KMS-11 (cell line): ENCODE results near the gene PRPS1.

ENCODE experiments used
- H2AFZ ChIP-seq: fragments of 200-600 bp; sonication (generic); 2 replicates; pipeline ENCODE4 v1.6.1; 2016; ENCODE audit warnings: antibody characterized with exemption, mixed run types, low read depth
- H3K27ac ChIP-seq: fragments of 200-600 bp; sonication (generic); 2 replicates; pipeline ENCODE4 v1.6.1; 2016; ENCODE audit warnings: mild to moderate bottlenecking, mixed run types
- H3K27me3 ChIP-seq: fragments of 200-600 bp; sonication (generic); 2 replicates; pipeline ENCODE4 v1.6.1; 2017; ENCODE audit warnings: mild to moderate bottlenecking, low read depth, mixed run types, moderate library complexity; ENCODE audit not compliant: insufficient read depth
- H3K36me3 ChIP-seq: fragments of 200-600 bp; sonication (generic); 2 replicates; pipeline ENCODE4 v1.6.1; 2017; ENCODE audit warnings: mild to moderate bottlenecking, mixed run types; ENCODE audit not compliant: insufficient read depth
- H3K4me1 ChIP-seq: fragments of 200-600 bp; sonication (generic); 2 replicates; pipeline ENCODE4 v1.6.1; 2016; ENCODE audit warnings: mild to moderate bottlenecking, low read depth, mixed run types; ENCODE audit not compliant: poor library complexity, severe bottlenecking
- H3K4me2 ChIP-seq: fragments of 200-600 bp; sonication (generic); 2 replicates; pipeline ENCODE4 v1.7.0; 2016; ENCODE audit warnings: mild to moderate bottlenecking, mixed run types
- H3K4me3 ChIP-seq: fragments of 200-600 bp; sonication (generic); IDR thresholded peaks from 2 replicates; pipeline ENCODE4 v1.6.1; 2017; ENCODE audit warnings: low read depth, low read length, mixed read lengths; ENCODE audit not compliant: insufficient read depth
- H3K79me2 ChIP-seq: fragments of 200-600 bp; sonication (generic); 2 replicates; pipeline ENCODE4 v1.6.1; 2016; ENCODE audit warnings: low read depth, mixed run types; ENCODE audit not compliant: insufficient read depth
- H3K9ac ChIP-seq: fragments of 200-600 bp; sonication (generic); 2 replicates; pipeline ENCODE4 v1.6.1; 2016; ENCODE audit warnings: mild to moderate bottlenecking, mixed run types
- H4K20me1 ChIP-seq: fragments of 200-600 bp; sonication (generic); 2 replicates; pipeline ENCODE4 v1.6.1; 2016; ENCODE audit warnings: mild to moderate bottlenecking, mixed run types; ENCODE audit not compliant: insufficient read depth
- TF ChIP-seq, protein P1 (sequence below): fragments of 200-600 bp; sonication (generic); conservative IDR thresholded peaks from 2 replicates; pipeline ENCODE4 v1.6.1; 2017; ENCODE audit warnings: low read depth, mild to moderate bottlenecking, antibody characterized with exemption, low read length, moderate library complexity, mixed read lengths

The PRPS1 gene

DNA sequence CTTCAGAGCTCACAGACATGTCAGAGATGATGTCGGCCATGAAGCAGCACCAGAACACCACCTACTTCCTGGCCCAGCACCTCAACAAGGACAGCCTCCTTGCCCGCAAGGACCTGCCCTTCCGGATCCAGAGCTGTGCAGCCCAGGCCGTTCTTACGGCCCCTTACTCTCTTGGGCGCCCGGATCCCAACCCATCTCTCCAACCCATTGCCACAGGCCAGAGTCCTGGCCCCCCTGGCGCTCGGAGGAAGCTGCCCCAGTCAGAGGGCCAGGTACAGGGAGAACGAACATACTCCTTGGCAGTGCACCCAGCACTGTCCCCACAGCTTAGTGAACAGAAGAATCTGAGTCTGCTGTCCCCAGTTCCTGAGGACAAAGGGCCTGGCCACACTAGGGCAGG lies 27.9 kb upstream of the PRPS1 start:
- Histone ChIP-seq H3K4me3 (no peak overlapping the region), H3K4me1 (no peaks in the 10 kb centered on the region), H3K27me3 (no peaks in the 10 kb centered on the region), H2AFZ (no peak overlapping the region), H4K20me1 (no peaks in the 10 kb centered on the region), H3K27ac (no peak overlapping the region), H3K36me3 (no peaks in the 10 kb centered on the region), H3K4me2 (no peak overlapping the region), H3K9ac (no peak overlapping the region), H3K79me2 (no peaks in the 10 kb centered on the region)
- TF ChIP-seq, protein P1, sequence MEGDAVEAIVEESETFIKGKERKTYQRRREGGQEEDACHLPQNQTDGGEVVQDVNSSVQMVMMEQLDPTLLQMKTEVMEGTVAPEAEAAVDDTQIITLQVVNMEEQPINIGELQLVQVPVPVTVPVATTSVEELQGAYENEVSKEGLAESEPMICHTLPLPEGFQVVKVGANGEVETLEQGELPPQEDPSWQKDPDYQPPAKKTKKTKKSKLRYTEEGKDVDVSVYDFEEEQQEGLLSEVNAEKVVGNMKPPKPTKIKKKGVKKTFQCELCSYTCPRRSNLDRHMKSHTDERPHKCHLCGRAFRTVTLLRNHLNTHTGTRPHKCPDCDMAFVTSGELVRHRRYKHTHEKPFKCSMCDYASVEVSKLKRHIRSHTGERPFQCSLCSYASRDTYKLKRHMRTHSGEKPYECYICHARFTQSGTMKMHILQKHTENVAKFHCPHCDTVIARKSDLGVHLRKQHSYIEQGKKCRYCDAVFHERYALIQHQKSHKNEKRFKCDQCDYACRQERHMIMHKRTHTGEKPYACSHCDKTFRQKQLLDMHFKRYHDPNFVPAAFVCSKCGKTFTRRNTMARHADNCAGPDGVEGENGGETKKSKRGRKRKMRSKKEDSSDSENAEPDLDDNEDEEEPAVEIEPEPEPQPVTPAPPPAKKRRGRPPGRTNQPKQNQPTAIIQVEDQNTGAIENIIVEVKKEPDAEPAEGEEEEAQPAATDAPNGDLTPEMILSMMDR = no peak

DNA sequence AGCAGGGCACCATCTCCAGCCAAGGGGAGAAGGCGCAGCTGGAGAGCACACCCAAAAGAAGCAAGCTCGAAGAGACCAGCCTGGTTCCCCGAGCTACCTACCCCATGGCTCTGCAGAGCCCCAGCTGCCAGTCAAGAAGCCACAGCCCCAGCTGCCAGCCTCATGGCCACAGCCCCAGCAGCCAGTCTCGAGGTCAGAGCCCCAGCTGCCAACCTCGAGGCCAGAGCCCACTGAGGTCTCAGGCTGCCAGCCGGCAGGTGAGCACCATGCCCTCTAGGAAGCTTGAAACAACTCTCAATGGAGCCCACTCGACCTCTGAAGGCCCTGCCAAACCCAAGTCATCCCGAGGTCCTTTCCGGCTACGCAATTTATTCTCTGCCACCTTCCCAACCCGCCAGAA lies 27.0 kb upstream of the PRPS1 start:
- no peaks in the 10 kb centered on the region for H3K4me1 ChIP-seq
- no peaks in the 10 kb centered on the region for H4K20me1 ChIP-seq
- H2AFZ ChIP-seq = no peak overlapping the region
- H3K36me3 ChIP-seq = no peaks in the 10 kb centered on the region
- H3K27me3 ChIP-seq = no peaks in the 10 kb centered on the region
- H3K27ac ChIP-seq = no peak overlapping the region
- no peak overlapping the region for H3K9ac ChIP-seq
- no peaks in the 10 kb centered on the region for H3K79me2 ChIP-seq
- H3K4me3 ChIP-seq = no peak overlapping the region
- no peak overlapping the region for H3K4me2 ChIP-seq
- TF ChIP-seq, protein P1 = no peak

DNA sequence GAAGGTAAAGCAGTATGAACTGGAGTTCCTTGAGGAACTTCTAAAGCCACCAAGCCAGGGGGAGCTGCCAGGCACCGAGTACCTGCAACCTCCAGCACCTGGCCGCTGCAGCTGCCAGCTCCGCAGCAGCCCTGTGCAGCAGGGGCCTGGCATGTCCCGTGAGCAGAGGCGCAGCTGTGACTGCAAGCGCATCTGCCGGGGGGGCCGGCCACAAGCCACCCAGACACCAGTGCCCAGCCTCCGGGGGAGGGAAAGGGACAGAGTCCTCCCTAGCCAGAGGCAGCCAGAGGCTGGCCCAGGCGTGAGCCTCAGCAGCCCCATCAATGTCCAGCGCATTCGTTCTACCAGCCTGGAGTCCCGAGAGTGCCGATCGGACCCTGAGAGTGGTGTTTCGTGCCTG lies 26.6 kb upstream of the PRPS1 start:
- H3K27me3 ChIP-seq = no peaks in the 10 kb centered on the region
- H3K36me3 ChIP-seq = no peaks in the 10 kb centered on the region
- no peaks in the 10 kb centered on the region for H4K20me1 ChIP-seq
- no peak overlapping the region for H2AFZ ChIP-seq
- no peak overlapping the region for H3K27ac ChIP-seq
- H3K4me2 ChIP-seq = no peak overlapping the region
- H3K4me1 ChIP-seq = no peaks in the 10 kb centered on the region
- TF ChIP-seq, protein P1 = no peak
- no peaks in the 10 kb centered on the region for H3K79me2 ChIP-seq
- no peak overlapping the region for H3K9ac ChIP-seq
- no peak overlapping the region for H3K4me3 ChIP-seq

DNA sequence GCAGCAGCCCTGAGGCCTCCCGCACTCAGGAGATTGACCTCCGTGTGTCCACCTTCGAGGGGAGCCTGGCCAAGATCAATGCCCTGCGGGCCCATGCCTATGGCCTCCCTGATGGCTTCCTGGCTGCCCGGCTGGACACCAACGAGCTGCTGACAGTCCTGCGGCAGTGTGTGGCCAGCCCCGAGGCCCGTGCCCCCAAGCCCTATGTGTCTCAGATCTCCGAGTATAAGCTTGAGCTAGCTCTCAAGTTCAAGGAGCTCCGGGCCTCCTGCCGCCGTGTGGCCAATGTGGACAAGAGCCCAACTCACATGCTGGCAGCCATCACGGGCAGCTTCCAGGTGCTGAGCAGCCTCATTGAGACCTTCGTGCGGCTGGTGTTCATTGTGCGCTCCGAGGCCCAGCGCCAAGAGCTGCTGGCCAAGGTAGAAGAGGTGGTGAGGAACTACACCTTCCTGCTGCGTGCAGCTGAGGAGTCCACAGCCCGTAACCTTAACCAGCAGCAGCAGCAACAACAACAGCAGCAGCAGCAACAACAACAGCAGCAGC lies 25.5 kb upstream of the PRPS1 start:
- H3K9ac ChIP-seq = no peak overlapping the region
- no peaks in the 10 kb centered on the region for H3K79me2 ChIP-seq
- TF ChIP-seq, protein P1 = no peak
- no peak overlapping the region for H3K4me3 ChIP-seq
- H3K36me3 ChIP-seq = no peaks in the 10 kb centered on the region
- no peak overlapping the region for H2AFZ ChIP-seq
- H3K27ac ChIP-seq = no peak overlapping the region
- H3K4me1 ChIP-seq = no peaks in the 10 kb centered on the region
- H3K4me2 ChIP-seq = no peak overlapping the region
- no peaks in the 10 kb centered on the region for H3K27me3 ChIP-seq
- H4K20me1 ChIP-seq = no peaks in the 10 kb centered on the region
